GM13977 (cell line): ENCODE results near the gene NPTN.

ENCODE experiments used
- DNase-seq: peaks from one replicate; pipeline ENCODE4 v3.0.0; 2012; ENCODE audit warnings: low spot score
- CTCF ChIP-seq: IDR thresholded peaks from 2 replicates; pipeline ENCODE4 v1.5.1; 2012; ENCODE audit warnings: mild to moderate bottlenecking, control low read depth; ENCODE audit not compliant: insufficient read depth; ENCODE audit errors: extremely low read depth, missing control alignments
- in situ Hi-C: fragments of 300-500 bp; cut with MboI; formaldehyde crosslinking; loops from one replicate; pipeline ENCODE4 v1.12.0; 2022; ENCODE audit warnings: low sequenced_read_pairs, low pct_unique_long_range_greater_than_20kb, mixed read lengths, inconsistent platforms; ENCODE audit not compliant: unreplicated experiment

NPTN gene

GRCh38 chr15:73617301-73617831 is 15.8 kb downstream of the NPTN start:
- DNase-seq, result no peak
- TF ChIP-seq CTCF, result no peak
- in situ Hi-C loops, result no loop called here

GRCh38 chr15:73608941-73609340 is 24.2 kb downstream of the NPTN start:
- DNase-seq, result no peak
- no peak for TF ChIP-seq CTCF
- in situ Hi-C loops, result no loop called here

- in situ Hi-C loops, result no loop called here
- TF ChIP-seq CTCF, result no peak
Observed at GRCh38 chr15:73608475-73608874, 24.7 kb downstream of the NPTN start.

GRCh38 chr15:73607843-73608242 is 25.3 kb downstream of the NPTN start:
- no peak for TF ChIP-seq CTCF
- in situ Hi-C loops, result no loop called here
- DNase-seq, result no peak

More at GRCh38 chr15:73608475-73608874, 24.7 kb downstream of the NPTN start:
- no peak for DNase-seq

GRCh38 chr15:73607405-73607804 is 25.8 kb downstream of the NPTN start:
- TF ChIP-seq CTCF, result no peak
- in situ Hi-C loops, result no loop called here
- no peak for DNase-seq

- in situ Hi-C loops, result no loop called here
- no peak for TF ChIP-seq CTCF
- DNase-seq, result no peak
Observed at GRCh38 chr15:73605759-73606436, 27.3 kb downstream of the NPTN start.
